ENCODE measurements around the gene KIF27.
"Not testable (repeated sequence)": the region's sequence is repeated elsewhere in the genome, so short reads cannot be mapped to it uniquely, and the experiment has no call there.

Gene KIF27

GRCh38 chr9:83804454-83804853, 116.8 kb downstream of the KIF27 start:
- not testable (repeated sequence) for DNase-seq

GRCh38 chr9:83803941-83804340, 117.3 kb downstream of the KIF27 start:
- not testable (repeated sequence) for DNase-seq

- DNase-seq, result no peak
These were observed 120.8 kb downstream of the KIF27 start for GRCh38 chr9:83800236-83801033.

- no peak for DNase-seq
These were observed 127.2 kb downstream of the KIF27 start for GRCh38 chr9:83794051-83794450.

- peak; percentile 3 for DNase-seq
These were observed 128.5 kb downstream of the KIF27 start for GRCh38 chr9:83792746-83793145.
